SK-N-SH treated with all-trans-retinoic acid at 6 μM for 48 hours (cell line): Measurements from ENCODE around the gene CFAP299.

Experiments used
- ARNTL ChIP-seq: fragments of 450-650 bp; formaldehyde crosslinking; IDR thresholded peaks from 2 replicates; pipeline ENCODE4 v1.5.0; 2020; ENCODE audit warnings: low read depth, mild to moderate bottlenecking, moderate library complexity, borderline replicate concordance
- CREB5 ChIP-seq: fragments of 250-450 bp; sonication (Bioruptor Pico); IDR thresholded peaks from 2 replicates; pipeline ENCODE4 v1.5.1; 2020; ENCODE audit warnings: low read depth, mild to moderate bottlenecking, moderate library complexity
- CSDC2 ChIP-seq: fragments of 250-450 bp; sonication (Bioruptor Pico); IDR thresholded peaks from 2 replicates; pipeline ENCODE4 v1.5.0; 2020; ENCODE audit warnings: mild to moderate bottlenecking, moderate library complexity
- CSRNP3 ChIP-seq: fragments of 250-450 bp; sonication (Bioruptor Pico); IDR thresholded peaks from 2 replicates; pipeline ENCODE4 v1.5.1; 2021; ENCODE audit warnings: mild to moderate bottlenecking, moderate library complexity
- OSR1 ChIP-seq: fragments of 250-450 bp; sonication (Bioruptor Pico); IDR thresholded peaks from 2 replicates; pipeline ENCODE4 v1.8.0; 2022; ENCODE audit warnings: moderate library complexity, mild to moderate bottlenecking, inconsistent platforms
- POU6F1 ChIP-seq: fragments of 250-450 bp; sonication (Bioruptor Pico); IDR thresholded peaks from 2 replicates; pipeline ENCODE4 v1.8.0; 2021; ENCODE audit warnings: low read depth, mild to moderate bottlenecking, moderate library complexity, borderline replicate concordance
- PPARA ChIP-seq: fragments of 250-450 bp; sonication (Bioruptor Pico); IDR thresholded peaks from 2 replicates; pipeline ENCODE4 v1.5.0; 2020; ENCODE audit warnings: mild to moderate bottlenecking, borderline replicate concordance
- RARB ChIP-seq: fragments of 250-450 bp; sonication (Bioruptor Pico); IDR thresholded peaks from 2 replicates; pipeline ENCODE4 v1.8.0; 2021; ENCODE audit warnings: mild to moderate bottlenecking, moderate library complexity
- TCF4 ChIP-seq: fragments of 250-450 bp; sonication (Bioruptor Pico); IDR thresholded peaks from 2 replicates; pipeline ENCODE4 v1.8.0; 2021; ENCODE audit warnings: mild to moderate bottlenecking, moderate library complexity, borderline replicate concordance
- ZFP3 ChIP-seq: fragments of 250-450 bp; sonication (Bioruptor Pico); IDR thresholded peaks from 2 replicates; pipeline ENCODE4 v1.5.0; 2020; ENCODE audit warnings: mild to moderate bottlenecking, moderate library complexity
- ZFP30 ChIP-seq: fragments of 450-650 bp; formaldehyde crosslinking; IDR thresholded peaks from 2 replicates; pipeline ENCODE4 v1.5.0; 2022; ENCODE audit warnings: mild to moderate bottlenecking, moderate library complexity
- ZNF565 ChIP-seq: fragments of 450-650 bp; formaldehyde crosslinking; conservative IDR thresholded peaks from 2 replicates; pipeline ENCODE4 v1.5.0; 2020; ENCODE audit warnings: low read depth, mild to moderate bottlenecking, moderate library complexity
- TF ChIP-seq, protein P1 (sequence below): fragments of 250-450 bp; sonication (Bioruptor Pico); IDR thresholded peaks from 2 replicates; pipeline ENCODE4 v1.8.0; 2020; ENCODE audit warnings: mild to moderate bottlenecking, moderate library complexity, borderline replicate concordance
- TF ChIP-seq, protein P2 (sequence below): fragments of 250-450 bp; sonication (Bioruptor Pico); IDR thresholded peaks from 2 replicates; pipeline ENCODE4 v1.5.0; 2020; ENCODE audit warnings: mild to moderate bottlenecking, moderate library complexity

GRCh38 chr4:80388284-80388607, 52.7 kb downstream of the CFAP299 start:
- TF ChIP-seq, protein P1, sequence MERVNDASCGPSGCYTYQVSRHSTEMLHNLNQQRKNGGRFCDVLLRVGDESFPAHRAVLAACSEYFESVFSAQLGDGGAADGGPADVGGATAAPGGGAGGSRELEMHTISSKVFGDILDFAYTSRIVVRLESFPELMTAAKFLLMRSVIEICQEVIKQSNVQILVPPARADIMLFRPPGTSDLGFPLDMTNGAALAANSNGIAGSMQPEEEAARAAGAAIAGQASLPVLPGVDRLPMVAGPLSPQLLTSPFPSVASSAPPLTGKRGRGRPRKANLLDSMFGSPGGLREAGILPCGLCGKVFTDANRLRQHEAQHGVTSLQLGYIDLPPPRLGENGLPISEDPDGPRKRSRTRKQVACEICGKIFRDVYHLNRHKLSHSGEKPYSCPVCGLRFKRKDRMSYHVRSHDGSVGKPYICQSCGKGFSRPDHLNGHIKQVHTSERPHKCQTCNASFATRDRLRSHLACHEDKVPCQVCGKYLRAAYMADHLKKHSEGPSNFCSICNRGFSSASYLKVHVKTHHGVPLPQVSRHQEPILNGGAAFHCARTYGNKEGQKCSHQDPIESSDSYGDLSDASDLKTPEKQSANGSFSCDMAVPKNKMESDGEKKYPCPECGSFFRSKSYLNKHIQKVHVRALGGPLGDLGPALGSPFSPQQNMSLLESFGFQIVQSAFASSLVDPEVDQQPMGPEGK (CRISPR knock-in tag): no peak
- no peak for TF ChIP-seq ZFP3 (CRISPR knock-in tag)
- TF ChIP-seq TCF4 (CRISPR knock-in tag): no peak
- TF ChIP-seq, protein P2, sequence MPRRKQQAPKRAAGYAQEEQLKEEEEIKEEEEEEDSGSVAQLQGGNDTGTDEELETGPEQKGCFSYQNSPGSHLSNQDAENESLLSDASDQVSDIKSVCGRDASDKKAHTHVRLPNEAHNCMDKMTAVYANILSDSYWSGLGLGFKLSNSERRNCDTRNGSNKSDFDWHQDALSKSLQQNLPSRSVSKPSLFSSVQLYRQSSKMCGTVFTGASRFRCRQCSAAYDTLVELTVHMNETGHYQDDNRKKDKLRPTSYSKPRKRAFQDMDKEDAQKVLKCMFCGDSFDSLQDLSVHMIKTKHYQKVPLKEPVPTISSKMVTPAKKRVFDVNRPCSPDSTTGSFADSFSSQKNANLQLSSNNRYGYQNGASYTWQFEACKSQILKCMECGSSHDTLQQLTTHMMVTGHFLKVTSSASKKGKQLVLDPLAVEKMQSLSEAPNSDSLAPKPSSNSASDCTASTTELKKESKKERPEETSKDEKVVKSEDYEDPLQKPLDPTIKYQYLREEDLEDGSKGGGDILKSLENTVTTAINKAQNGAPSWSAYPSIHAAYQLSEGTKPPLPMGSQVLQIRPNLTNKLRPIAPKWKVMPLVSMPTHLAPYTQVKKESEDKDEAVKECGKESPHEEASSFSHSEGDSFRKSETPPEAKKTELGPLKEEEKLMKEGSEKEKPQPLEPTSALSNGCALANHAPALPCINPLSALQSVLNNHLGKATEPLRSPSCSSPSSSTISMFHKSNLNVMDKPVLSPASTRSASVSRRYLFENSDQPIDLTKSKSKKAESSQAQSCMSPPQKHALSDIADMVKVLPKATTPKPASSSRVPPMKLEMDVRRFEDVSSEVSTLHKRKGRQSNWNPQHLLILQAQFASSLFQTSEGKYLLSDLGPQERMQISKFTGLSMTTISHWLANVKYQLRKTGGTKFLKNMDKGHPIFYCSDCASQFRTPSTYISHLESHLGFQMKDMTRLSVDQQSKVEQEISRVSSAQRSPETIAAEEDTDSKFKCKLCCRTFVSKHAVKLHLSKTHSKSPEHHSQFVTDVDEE (CRISPR knock-in tag): no peak
- TF ChIP-seq OSR1: no peak
- TF ChIP-seq ARNTL (CRISPR knock-in tag): no peak
- TF ChIP-seq CREB5 (CRISPR knock-in tag): no peak
- TF ChIP-seq RARB (CRISPR knock-in tag): no peak
- no peak for TF ChIP-seq CSDC2
- TF ChIP-seq PPARA: no peak
- TF ChIP-seq CSRNP3: no peak
- TF ChIP-seq ZFP30 (CRISPR knock-in tag): no peak
- TF ChIP-seq POU6F1 (CRISPR knock-in tag): no peak
- TF ChIP-seq ZNF565 (CRISPR knock-in tag): no peak
